GM12878 (cell line): ENCODE measurements around the gene RHOF. TPM values are rescaled to one million over a fixed set of nuclear protein-coding genes. Genes with fewer than 3 reads are reported as not detected.

ENCODE experiments used
- ATAC-seq: fragments of 200-7000 bp; cut with Tn5 transposase; 3 replicates; pipeline ENCODE4 v1.9.1; 2020; ENCODE audit warnings: mild to moderate bottlenecking, moderate library complexity
- BruUV-seq: library from RNA; stranded (reverse); fragments of 400-500 nt; replicated peaks from 2 replicates; lab custom pipeline; 2021; lab: Mats Ljungman, UMichigan
- CTCF ChIA-PET: fragments of 300-600 bp; sonication (Branson Sonifier 250); formaldehyde crosslinking; extraction: SDS; loops from one replicate; lab custom pipeline; 2021; ENCODE audit warnings: inconsistent platforms; lab: Yijun Ruan, JAX
- POLR2A ChIA-PET: fragments of 350-600 bp; formaldehyde crosslinking; extraction: SDS; loops from one replicate; lab custom pipeline; 2021; ENCODE audit warnings: inconsistent platforms; lab: Charles Lee
- RAD21 ChIA-PET: fragments of 300-600 bp; sonication (Branson Sonifier 250); formaldehyde crosslinking; loops from one replicate; lab custom pipeline; 2023; ENCODE audit warnings: antibody characterized with exemption; ENCODE audit not compliant: unreplicated experiment; lab: Charles Lee
- SMC1A ChIA-PET: fragments of 300-600 bp; sonication (Branson Sonifier 250); formaldehyde crosslinking; loops from one replicate; lab custom pipeline; 2023; ENCODE audit not compliant: unreplicated experiment, uncharacterized antibody; lab: Charles Lee
- DNase-seq: peaks from one replicate; pipeline ENCODE4 v3.0.0-alpha.2; 2011; ENCODE audit warnings: low read depth, low spot score
- FAIRE-seq: peaks from 3 replicates; lab custom pipeline; 2011; peaks lifted over from hg19 to GRCh38; lab: Jason Lieb, UNC
- H2AFZ ChIP-seq: 2 replicates; pipeline ENCODE4 v1.6.0; 2011; ENCODE audit warnings: low read depth, low read length, control low read depth; ENCODE audit not compliant: control insufficient read depth
- H3K27ac ChIP-seq: 2 replicates; pipeline ENCODE4 v1.5.1; 2011; ENCODE audit warnings: control low read depth; ENCODE audit not compliant: control insufficient read depth, insufficient read depth
- H3K27me3 ChIP-seq, 2 experiments: replicated peaks in 1 of 2; 2 replicates each; pipeline versions ENCODE4 v1.6.0 to v1.6.1; 2011; ENCODE audit warnings: low read length in 1 of 2; ENCODE audit not compliant: control insufficient read depth in 2 of 2, insufficient read depth in 2 of 2
- H3K36me3 ChIP-seq, 2 experiments: 2 replicates each; pipeline ENCODE4 v1.5.1; 2011; ENCODE audit warnings: low read length in 1 of 2; ENCODE audit not compliant: control insufficient read depth in 2 of 2, insufficient read depth in 2 of 2
- H3K4me1 ChIP-seq: 2 replicates; pipeline ENCODE4 v1.6.1; 2011; ENCODE audit warnings: mild to moderate bottlenecking, low read length, moderate library complexity, mixed read lengths; ENCODE audit not compliant: control insufficient read depth, insufficient read depth
- H3K4me2 ChIP-seq: 2 replicates; pipeline ENCODE4 v1.6.0; 2011; ENCODE audit warnings: control low read depth; ENCODE audit not compliant: control insufficient read depth, insufficient read depth
- H3K4me3 ChIP-seq: fragments of 200-600 bp; sonication (generic); 2 replicates; pipeline ENCODE4 v1.5.1; 2016
- H3K79me2 ChIP-seq: 2 replicates; pipeline ENCODE4 v1.6.0; 2011; ENCODE audit warnings: low read length; ENCODE audit not compliant: control insufficient read depth, insufficient read depth
- H3K9ac ChIP-seq: 2 replicates; pipeline ENCODE4 v1.8.0; 2011; ENCODE audit warnings: low read length, control low read depth, mixed read lengths; ENCODE audit not compliant: control insufficient read depth, insufficient read depth
- H3K9me3 ChIP-seq: replicated peaks from 3 replicates; pipeline ENCODE4 v1.5.1; 2011; ENCODE audit warnings: mild to moderate bottlenecking, low read length; ENCODE audit not compliant: control insufficient read depth, insufficient read depth
- H4K20me1 ChIP-seq: 2 replicates; pipeline ENCODE4 v1.6.0; 2011; ENCODE audit not compliant: control insufficient read depth, insufficient read depth
- ATF2 ChIP-seq: IDR thresholded peaks from 2 replicates; pipeline ENCODE4 v1.6.1; 2012; ENCODE audit warnings: low read length, inconsistent platforms
- CHD4 ChIP-seq: fragments of 200-600 bp; sonication (generic); IDR thresholded peaks from 2 replicates; pipeline ENCODE4 v1.6.1; 2016; ENCODE audit warnings: mild to moderate bottlenecking
- ETV6 ChIP-seq, 2 experiments: fragments of 450-650 bp in 1 of 2; IDR thresholded peaks in 1 of 2; conservative IDR thresholded peaks in 1 of 2; 2 replicates each; pipeline ENCODE4 v1.6.1; 2014; ENCODE audit warnings: antibody characterized with exemption in 1 of 2, borderline replicate concordance in 1 of 2, low read depth in 1 of 2, mild to moderate bottlenecking in 1 of 2, moderate library complexity in 1 of 2
- HDAC2 ChIP-seq: fragments of 200-600 bp; sonication (generic); IDR thresholded peaks from 2 replicates; pipeline ENCODE4 v1.6.1; 2017
- HSF1 ChIP-seq: fragments of 150-350 bp; IDR thresholded peaks from 2 replicates; pipeline ENCODE4 v1.6.1; 2014; ENCODE audit warnings: mild to moderate bottlenecking, low read depth, low read length
- IKZF1 ChIP-seq: fragments of 450-650 bp; conservative IDR thresholded peaks from 2 replicates; pipeline ENCODE4 v1.6.1; 2017; ENCODE audit warnings: antibody characterized with exemption, mild to moderate bottlenecking
- LARP7 ChIP-seq: fragments of 450-650 bp; IDR thresholded peaks from 2 replicates; pipeline ENCODE4 v1.6.1; 2017; ENCODE audit warnings: mild to moderate bottlenecking
- MTA3 ChIP-seq: IDR thresholded peaks from 2 replicates; pipeline ENCODE4 v1.6.1; 2012; ENCODE audit warnings: low read length, inconsistent platforms, borderline replicate concordance
- NFXL1 ChIP-seq: fragments of 450-650 bp; IDR thresholded peaks from 2 replicates; pipeline ENCODE4 v1.6.1; 2017; ENCODE audit warnings: antibody characterized with exemption, mild to moderate bottlenecking, borderline replicate concordance
- NKRF ChIP-seq: fragments of 450-650 bp; conservative IDR thresholded peaks from 2 replicates; pipeline ENCODE4 v1.6.1; 2017; ENCODE audit warnings: mild to moderate bottlenecking, moderate library complexity
- NR2C2 ChIP-seq: IDR thresholded peaks from 2 replicates; pipeline ENCODE4 v1.6.1; 2011; ENCODE audit warnings: borderline replicate concordance, low read depth; ENCODE audit not compliant: control insufficient read depth, insufficient read length
- NR2F1 ChIP-seq: fragments of 450-650 bp; conservative IDR thresholded peaks from 2 replicates; pipeline ENCODE4 v1.6.1; 2017; ENCODE audit warnings: mild to moderate bottlenecking
- PKNOX1 ChIP-seq: fragments of 450-650 bp; IDR thresholded peaks from 2 replicates; pipeline ENCODE4 v1.6.1; 2016; ENCODE audit warnings: mild to moderate bottlenecking
- RFX5 ChIP-seq: IDR thresholded peaks from 2 replicates; pipeline ENCODE4 v1.6.1; 2011; ENCODE audit warnings: low read depth, low read length, improper control_type of control experiment
- STAT3 ChIP-seq: IDR thresholded peaks from 2 replicates; pipeline ENCODE4 v1.6.1; 2011; ENCODE audit warnings: low read depth, low read length, improper control_type of control experiment
- ZNF217 ChIP-seq: fragments of 450-650 bp; IDR thresholded peaks from 2 replicates; pipeline ENCODE4 v1.6.1; 2017; ENCODE audit warnings: antibody characterized with exemption, mild to moderate bottlenecking
- WGBS: methylation state at CpG from one replicate; pipeline ENCODE4 v1.1.6; 2016; ENCODE audit warnings: low lambda C conversion rate; ENCODE audit not compliant: insufficient replicate concordance, insufficient coverage; ENCODE audit errors: missing lambda C conversion rate; 5-methylcytosine and 5-hydroxymethylcytosine counted together
- in situ Hi-C: fragments of 300-500 bp; cut with MboI; formaldehyde crosslinking; loops from 9 replicates; pipeline ENCODE4 v1.14.3; 2018; ENCODE audit warnings: mixed read lengths
- intact Hi-C: fragments of 100-400 bp; cut with micrococcal nuclease; formaldehyde crosslinking; loops from one replicate; pipeline ENCODE4 v1.14.2; 2022; ENCODE audit not compliant: unreplicated experiment
- polyA plus RNA-seq, 11 experiments: library from polyadenylated mRNA; depleted of rRNA in 4 of 11; unstranded in 6 of 11; stranded (reverse) in 5 of 11; fragments of >200 nt; fragmentation: Nextera tagmentation in 4 of 11; fragmentation: Illumina TruSeq in 1 of 11; extraction: Ambion mirVana in 4 of 11; extraction: Trizol in 1 of 11; gene quantifications; 1 replicate in 1 of 11; 2 replicates in 10 of 11; pipeline versions ENCODE4 v1.2.1 to v1.2.3, GENCODE V29; 2011 to 2016; ENCODE audit warnings: inconsistent platforms in 2 of 11, missing spikeins in 2 of 11, low read depth in 1 of 11
- total RNA-seq, 4 experiments: library from RNA; depleted of rRNA in 3 of 4; stranded (reverse); fragments of >200 nt in 3 of 4; fragmentation: Illumina TruSeq in 1 of 4; extraction: Trizol in 1 of 4; gene quantifications; 2 replicates each; pipeline versions ENCODE4 v1.2.1 to v1.2.3, GENCODE V29; 2013 to 2021

Gene RHOF
- total and polyA plus RNA-seq, 10 of the 15 experiments (the other 5 are each of a cell fraction or from before 2014, with no cell fraction given), result 6.1 to 78.7 (median 39.7) TPM

GRCh38 chr12:121803861-121804416 is 10.5 kb upstream of the RHOF start, which contains the start of gene SETD1B:
TSS of gene SETD1B (plus strand) at chr12:121804009. CDS start at chr12:121804738, 729 bp downstream.
- DNase-seq, result no peak
- no peaks in the 10 kb centered on the region for H3K27me3 ChIP-seq
- no peaks in the 10 kb centered on the region for H3K9me3 ChIP-seq
- WGBS, result 3% methylated on average over 24 of the region's 74 CpGs
- SMC1A ChIA-PET, result interaction anchor here (0.8 to 12.2 kb wide), 2 partner anchors 10 to 22 kb away, joined by 3 to 226 read pairs; partner anchors contain the start of gene RHOF
- peak within 1 kb of the TSS; percentile 97 for H3K27ac ChIP-seq
- POLR2A ChIA-PET, result interaction anchor here (0.6 to 10.1 kb wide), 5 partner anchors 11 to 1136 kb away, joined by 3 to 155 read pairs (median 11); partner anchors contain the start of genes PSMD9 and RHOF
- peak within 1 kb of the TSS; percentile 88 for H3K4me2 ChIP-seq
- H3K79me2 ChIP-seq, result peaks cover 72% of the 10 kb centered on the region
- TF ChIP-seq PKNOX1 (no peak), RFX5 (no peak), ATF2 (no peak), ETV6 (conservative IDR thresholded peaks at IDR 0.05 in 1 of 2, IDR thresholded peaks at IDR 0.05 in 1 of 2; ENCODE audit: borderline replicate concordance in 1 of 2, low read depth in 1 of 2) (no peak), CHD4 (no peak), NR2F1 (peak; percentile 28; the same call in 1 of the 2 replicates), STAT3 (no peak), MTA3 (no peak), IKZF1 (peak; percentile 47), NKRF (0 out of 2 replicates have a peak, but pooled peaks have one; percentile 9), NFXL1 (peak; percentile 99), NR2C2 (no peak), HSF1 (no peak), HDAC2 (no peak), ZNF217 (0 out of 2 replicates have a peak, but pooled peaks have one; percentile 28), LARP7 (peak; percentile 60)
- TF ChIP-seq, all 136 proteins: peak for 6
- ChIA-PET RAD21 (interaction anchor here (1.0 to 13.1 kb wide), 3 partner anchors 9 to 84 kb away, joined by 3 to 395 read pairs (median 12); partner anchors contain the start of genes PSMD9 and RHOF), CTCF (interaction anchor here (0.7 to 13.6 kb wide), 3 partner anchors 7 to 55 kb away, joined by 4 to 565 read pairs (median 5); partner anchors contain the start of gene RHOF)
- Histone ChIP-seq H3K4me3 (peak within 1 kb of the TSS; percentile 99), H3K36me3 (peaks cover 4 to 8% of the 10 kb centered on the region in 2 experiments), H3K4me1 (peaks cover 20% of the 10 kb centered on the region), H3K9ac (peak within 1 kb of the TSS; percentile 100), H4K20me1 (peaks cover 5% of the 10 kb centered on the region; the same call in 1 of the 2 replicates), H2AFZ (peak within 1 kb of the TSS; percentile 79)
- FAIRE-seq (no peak), ATAC-seq (peak; percentile 6)
- in situ Hi-C loops, result no loop called here
- intact Hi-C loops, result loop anchor here (5.0 kb wide), 2 partner anchors 267 to 1428 kb away; partner anchors contain the start of genes MPHOSPH9 and MTRFR
- no TSS peak for BruUV-seq
